Adrenal gland (tissue), 5 donors: ENCODE measurements around the gene RIC8B.

Experiments
- CTCF ChIP-seq, 6 experiments: fragments of 450-650 bp in 4 of 6; fragments of 200-600 bp in 2 of 6; sonication (generic) in 1 of 6; IDR thresholded peaks; 1 replicate in 5 of 6; 2 replicates in 1 of 6; pipeline versions ENCODE4 v1.5.1 to v1.8.0; 2016 to 2021; ENCODE audit warnings: antibody characterized with exemption in 6 of 6, mild to moderate bottlenecking in 2 of 6, moderate library complexity in 1 of 6
- POLR2A ChIP-seq, 2 donors: fragments of 450-650 bp; IDR thresholded peaks; one replicate each; pipeline ENCODE4 v1.6.1; 2017; ENCODE audit warnings: antibody characterized with exemption in 2 of 2, mild to moderate bottlenecking in 2 of 2, moderate library complexity in 1 of 2
- donor health status: DM: no; HTN: no; CAD: no.

DNA sequence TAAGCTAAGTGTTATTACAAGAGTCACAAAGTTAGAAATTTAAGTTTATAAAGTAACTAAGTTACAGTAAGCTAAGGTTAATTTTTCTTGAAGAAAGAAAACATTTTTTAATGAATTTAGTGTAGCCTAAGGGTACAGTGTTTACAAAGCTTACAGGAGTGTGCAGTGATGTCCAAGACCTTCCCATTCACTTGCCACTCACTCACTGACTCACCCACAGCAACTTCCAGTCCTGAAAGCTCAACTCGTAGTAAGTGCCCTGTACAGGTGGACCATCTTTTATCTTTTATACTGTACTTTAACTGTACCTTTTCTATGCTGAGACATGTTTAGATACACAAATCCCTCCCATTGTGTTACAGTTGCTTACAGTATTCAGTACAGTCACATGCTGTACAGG is 120.3 kb downstream of the RIC8B start:
- TF ChIP-seq CTCF (IDR thresholded peaks at IDR 0.05) (no peak), POLR2A (IDR thresholded peaks at IDR 0.05) (no peak)
